H9 (cell line): ENCODE results near the gene SPIRE2. TPM values are rescaled to one million over a fixed set of nuclear protein-coding genes. Genes with fewer than 3 reads are reported as not detected.

Experiments used
- DNase-seq: peaks from one replicate; pipeline ENCODE4 v3.0.0-alpha.2; 2017
- H2AFZ ChIP-seq: one replicate; pipeline ENCODE4 v1.6.1; 2013; ENCODE audit warnings: mild to moderate bottlenecking, low read length, control low read depth, moderate library complexity
- H2AK5ac ChIP-seq: 2 replicates; pipeline ENCODE4 v1.6.1; 2013; ENCODE audit warnings: low read length, control low read depth, mixed read lengths; ENCODE audit not compliant: insufficient read length
- H2BK120ac ChIP-seq: one replicate; pipeline ENCODE4 v1.6.1; 2013; ENCODE audit warnings: low read depth, mild to moderate bottlenecking, low read length, control low read depth, inconsistent platforms; ENCODE audit not compliant: poor library complexity, severe bottlenecking
- H2BK12ac ChIP-seq: 2 replicates; pipeline ENCODE4 v1.6.1; 2013; ENCODE audit warnings: low read length, control low read depth, mixed read lengths, low read depth; ENCODE audit not compliant: insufficient read length
- H2BK15ac ChIP-seq: 2 replicates; pipeline ENCODE4 v1.6.1; 2013; ENCODE audit warnings: low read depth, low read length, control low read depth
- H2BK20ac ChIP-seq: one replicate; pipeline ENCODE4 v1.6.1; 2013; ENCODE audit warnings: low read depth, mild to moderate bottlenecking, low read length, control low read depth, inconsistent platforms; ENCODE audit not compliant: poor library complexity, severe bottlenecking
- H2BK5ac ChIP-seq: 2 replicates; pipeline ENCODE4 v1.6.1; 2013; ENCODE audit warnings: low read length, control low read depth, mixed read lengths; ENCODE audit not compliant: insufficient read length
- H3K14ac ChIP-seq: 2 replicates; pipeline ENCODE4 v1.6.1; 2013; ENCODE audit warnings: low read length, control low read depth; ENCODE audit not compliant: insufficient read depth
- H3K18ac ChIP-seq: 2 replicates; pipeline ENCODE4 v1.6.1; 2013; ENCODE audit warnings: low read depth, mild to moderate bottlenecking, mixed read lengths, low read length, control low read depth; ENCODE audit not compliant: insufficient read length
- H3K23ac ChIP-seq: 2 replicates; pipeline ENCODE4 v1.6.1; 2013; ENCODE audit warnings: low read length, control low read depth, mixed read lengths, low read depth; ENCODE audit not compliant: insufficient read length
- H3K23me2 ChIP-seq: 2 replicates; pipeline ENCODE4 v1.6.1; 2013; ENCODE audit warnings: low read depth, mild to moderate bottlenecking, mixed read lengths, low read length, control low read depth; ENCODE audit not compliant: insufficient read length, poor library complexity, severe bottlenecking
- H3K27ac ChIP-seq: 2 replicates; pipeline ENCODE4 v1.5.1; 2013; ENCODE audit warnings: low read length, control low read depth, mixed read lengths, low read depth; ENCODE audit not compliant: insufficient read length
- H3K27me3 ChIP-seq: 2 replicates; pipeline ENCODE4 v1.6.1; 2013; ENCODE audit warnings: low read length, control low read depth, inconsistent platforms; ENCODE audit not compliant: insufficient read depth
- H3K4ac ChIP-seq: 2 replicates; pipeline ENCODE4 v1.6.1; 2013; ENCODE audit warnings: low read depth, mild to moderate bottlenecking, control low read depth, inconsistent platforms, low read length, moderate library complexity
- H3K4me1 ChIP-seq: 2 replicates; pipeline ENCODE4 v1.6.1; 2013; ENCODE audit warnings: low read length, control low read depth, inconsistent platforms; ENCODE audit not compliant: insufficient read depth
- H3K4me2 ChIP-seq: 2 replicates; pipeline ENCODE4 v1.6.1; 2013; ENCODE audit warnings: low read length, control low read depth, mixed read lengths; ENCODE audit not compliant: insufficient read length, insufficient read depth
- H3K56ac ChIP-seq: 2 replicates; pipeline ENCODE4 v1.6.1; 2013; ENCODE audit warnings: low read depth, mild to moderate bottlenecking, mixed read lengths, low read length, control low read depth; ENCODE audit not compliant: insufficient read length
- H3K79me1 ChIP-seq: 2 replicates; pipeline ENCODE4 v1.6.1; 2013; ENCODE audit warnings: low read depth, mild to moderate bottlenecking, moderate library complexity, low read length, control low read depth, inconsistent platforms; ENCODE audit not compliant: insufficient read depth, poor library complexity, severe bottlenecking
- H3K79me2 ChIP-seq: 2 replicates; pipeline ENCODE4 v1.6.1; 2013; ENCODE audit warnings: low read length, control low read depth, inconsistent platforms; ENCODE audit not compliant: insufficient read depth
- H3K9ac ChIP-seq: 2 replicates; pipeline ENCODE4 v1.6.1; 2013; ENCODE audit warnings: low read length, control low read depth, mixed read lengths; ENCODE audit not compliant: insufficient read length; ENCODE audit errors: extremely low read depth
- H3K9me3 ChIP-seq: one replicate; pipeline ENCODE4 v1.6.1; 2013; ENCODE audit warnings: low read depth, low read length, inconsistent platforms; ENCODE audit not compliant: control insufficient read depth
- H3T11ph ChIP-seq: one replicate; pipeline ENCODE4 v1.6.1; 2013; ENCODE audit warnings: mild to moderate bottlenecking, low read length, control low read depth, inconsistent platforms
- H4K20me1 ChIP-seq: one replicate; pipeline ENCODE4 v1.6.1; 2013; ENCODE audit not compliant: control insufficient read depth, insufficient read length, insufficient read depth
- H4K5ac ChIP-seq: 2 replicates; pipeline ENCODE4 v1.6.1; 2013; ENCODE audit warnings: low read depth, mild to moderate bottlenecking, mixed read lengths, low read length, control low read depth; ENCODE audit not compliant: insufficient read length
- H4K8ac ChIP-seq: replicated peaks from 2 replicates; pipeline ENCODE4 v1.6.1; 2013; ENCODE audit warnings: low read length, control low read depth, mixed read lengths, low read depth; ENCODE audit not compliant: insufficient read length
- H4K91ac ChIP-seq: 2 replicates; pipeline ENCODE4 v1.6.1; 2013; ENCODE audit warnings: low read depth, mild to moderate bottlenecking, moderate library complexity, mixed read lengths, low read length, control low read depth; ENCODE audit not compliant: insufficient read length
- H3K27ac Mint-ChIP-seq, 3 experiments: 2 replicates in 2 of 3; 3 replicates in 1 of 3; pipeline ENCODE4 v1.8.0; 2020 to 2021; ENCODE audit warnings: mixed read lengths in 3 of 3, mild to moderate bottlenecking in 1 of 3, moderate library complexity in 1 of 3
- H3K27me3 Mint-ChIP-seq: 2 replicates; pipeline ENCODE4 v1.8.0; 2021; ENCODE audit warnings: low read depth, mild to moderate bottlenecking, moderate library complexity, mixed read lengths
- H3K36me3 Mint-ChIP-seq, 3 experiments: 2 replicates in 2 of 3; 3 replicates in 1 of 3; pipeline ENCODE4 v1.8.0; 2020 to 2021; ENCODE audit warnings: low read depth in 3 of 3, mixed read lengths in 3 of 3; ENCODE audit not compliant: insufficient read depth in 1 of 3
- H3K4me1 Mint-ChIP-seq, 2 experiments: 2 replicates each; pipeline ENCODE4 v1.8.0; 2020; ENCODE audit warnings: mixed read lengths in 2 of 2
- H3K4me3 Mint-ChIP-seq, 2 experiments: 2 replicates in 1 of 2; 3 replicates in 1 of 2; pipeline ENCODE4 v1.8.0; 2020 to 2021; ENCODE audit warnings: mild to moderate bottlenecking in 2 of 2, mixed read lengths in 2 of 2, moderate library complexity in 1 of 2
- H3K9me3 Mint-ChIP-seq, 2 experiments: 2 replicates in 1 of 2; 3 replicates in 1 of 2; pipeline ENCODE4 v1.8.0; 2020; ENCODE audit warnings: mild to moderate bottlenecking in 2 of 2, mixed read lengths in 2 of 2, moderate library complexity in 1 of 2
- CTCF ChIP-seq: fragments of 200-600 bp; sonication (generic); conservative IDR thresholded peaks from 3 replicates; pipeline ENCODE4 v1.8.0; 2021; ENCODE audit warnings: antibody characterized with exemption, mild to moderate bottlenecking
- WGBS: extraction: QIAGEN DNeasy Blood & Tissue Kit; methylation state at CpG from one replicate; pipeline ENCODE4 v1.1.7; 2013; ENCODE audit warnings: missing lambda C conversion rate, low lambda C conversion rate, mixed read lengths; ENCODE audit not compliant: insufficient read length; ENCODE audit errors: extremely low coverage; 5-methylcytosine and 5-hydroxymethylcytosine counted together
- total RNA-seq: library from RNA; stranded (reverse); gene quantifications from 2 replicates; pipeline ENCODE4 v1.2.1, GENCODE V29; 2021

SPIRE2 gene
- total RNA-seq, 1 experiment from 2014 or later: 6.9 TPM

- Histone ChIP-seq H3K9me3 (no peaks in the 10 kb centered on the region), H3K79me1 (no peaks in the 10 kb centered on the region), H3K27ac (no peak overlapping the region), H4K8ac (no peak overlapping the region), H3T11ph (no peak overlapping the region), H2AK5ac (no peak overlapping the region), H4K20me1 (no peaks in the 10 kb centered on the region), H3K23ac (no peak overlapping the region), H2BK120ac (no peak overlapping the region), H3K56ac (no peak overlapping the region), H2BK15ac (no peak overlapping the region), H2BK20ac (no peak overlapping the region), H3K4ac (no peak overlapping the region), H3K4me2 (no peak overlapping the region), H3K9ac (no peak overlapping the region), H2BK5ac (no peak overlapping the region), H3K27me3 (no peaks in the 10 kb centered on the region), H3K79me2 (no peaks in the 10 kb centered on the region), H3K14ac (no peak overlapping the region), H4K5ac (no peak overlapping the region), H4K91ac (no peak overlapping the region), H2BK12ac (no peak overlapping the region), H3K23me2 (peaks cover 4% of the 10 kb centered on the region), H3K4me1 (no peaks in the 10 kb centered on the region), H3K18ac (no peak overlapping the region), H2AFZ (no peak overlapping the region)
- Mint-ChIP-seq H3K27me3 (peaks cover 20% of the 10 kb centered on the region), H3K9me3 (peaks cover 0 to under 1% of the 10 kb centered on the region in 2 experiments; a peak in 1 of 5 replicates), H3K27ac (no peak overlapping the region), H3K36me3 (peaks cover 5 to 12% (median 10%) of the 10 kb centered on the region in 3 experiments), H3K4me3 (peak overlapping the region; percentile 22 to 67; a peak in 3 of 5 replicates), H3K4me1 (peaks cover 6 to 7% of the 10 kb centered on the region in 2 experiments)
- no CpG with 5 or more reads among the region's 17 CpGs for WGBS
- DNase-seq: no peak
- TF ChIP-seq CTCF: no peak
These were observed 1.6 kb downstream of the SPIRE2 start for GRCh38 chr16:89829630-89830437.
